ENCODE measurements around the gene RBM28. TPM values are rescaled to one million over a fixed set of nuclear protein-coding genes. Genes with fewer than 3 reads are reported as not detected.

RBM28 gene
- total RNA-seq, 1 donor from 2014 or later = 40.2 TPM

DNA sequence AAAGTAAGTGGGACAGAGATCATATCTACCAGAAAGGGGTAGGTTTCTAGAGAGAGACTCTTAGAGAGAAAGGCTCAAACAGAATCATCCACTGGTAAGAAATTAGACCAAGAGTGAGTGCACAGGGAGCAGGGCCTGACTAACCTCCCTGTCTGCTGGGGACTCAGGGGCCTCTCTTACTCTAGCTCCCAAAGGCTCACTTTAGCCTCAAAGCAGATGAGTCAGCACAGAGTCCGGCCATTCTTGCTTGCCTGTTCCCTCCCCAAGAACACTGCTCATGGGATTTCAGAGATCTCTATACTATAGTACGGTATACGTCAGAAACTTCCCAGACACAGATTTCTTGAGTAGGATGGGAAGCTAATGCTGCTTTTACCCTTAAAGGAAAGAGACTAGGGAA, 32.7 kb downstream of the RBM28 start:
- TF ChIP-seq, protein P1, sequence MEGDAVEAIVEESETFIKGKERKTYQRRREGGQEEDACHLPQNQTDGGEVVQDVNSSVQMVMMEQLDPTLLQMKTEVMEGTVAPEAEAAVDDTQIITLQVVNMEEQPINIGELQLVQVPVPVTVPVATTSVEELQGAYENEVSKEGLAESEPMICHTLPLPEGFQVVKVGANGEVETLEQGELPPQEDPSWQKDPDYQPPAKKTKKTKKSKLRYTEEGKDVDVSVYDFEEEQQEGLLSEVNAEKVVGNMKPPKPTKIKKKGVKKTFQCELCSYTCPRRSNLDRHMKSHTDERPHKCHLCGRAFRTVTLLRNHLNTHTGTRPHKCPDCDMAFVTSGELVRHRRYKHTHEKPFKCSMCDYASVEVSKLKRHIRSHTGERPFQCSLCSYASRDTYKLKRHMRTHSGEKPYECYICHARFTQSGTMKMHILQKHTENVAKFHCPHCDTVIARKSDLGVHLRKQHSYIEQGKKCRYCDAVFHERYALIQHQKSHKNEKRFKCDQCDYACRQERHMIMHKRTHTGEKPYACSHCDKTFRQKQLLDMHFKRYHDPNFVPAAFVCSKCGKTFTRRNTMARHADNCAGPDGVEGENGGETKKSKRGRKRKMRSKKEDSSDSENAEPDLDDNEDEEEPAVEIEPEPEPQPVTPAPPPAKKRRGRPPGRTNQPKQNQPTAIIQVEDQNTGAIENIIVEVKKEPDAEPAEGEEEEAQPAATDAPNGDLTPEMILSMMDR (IDR thresholded peaks at IDR 0.05; ENCODE audit: insufficient read depth, low read depth, low read length) = no peak
- no peak for TF ChIP-seq EZH2 (IDR thresholded peaks at IDR 0.05; ENCODE audit: insufficient read depth, low read length)
- peaks cover 6% of the 10 kb centered on the region for H4K20me1 ChIP-seq (ENCODE audit: insufficient read depth, low read length)
- no peaks in the 10 kb centered on the region for H3K27me3 Mint-ChIP-seq (ENCODE audit: low read depth, unreplicated experiment)
- H2AFZ ChIP-seq (ENCODE audit: low read depth, low read length) = no peak overlapping the region
- no peak for DNase-seq (ENCODE audit: low read depth)
- H3K4me1 ChIP-seq (ENCODE audit: insufficient read depth, low read length) = no peaks in the 10 kb centered on the region
- peak overlapping the region; percentile 79 for H3K27ac Mint-ChIP-seq (ENCODE audit: unreplicated experiment)
- H3K36me3 Mint-ChIP-seq (ENCODE audit: low read depth, unreplicated experiment) = peaks cover 35% of the 10 kb centered on the region
- H3K9me3 Mint-ChIP-seq (ENCODE audit: unreplicated experiment) = no peaks in the 10 kb centered on the region
- FAIRE-seq = no peak
- peaks cover 52% of the 10 kb centered on the region for H3K36me3 ChIP-seq (ENCODE audit: insufficient read depth, low read length)
- H3K4me1 Mint-ChIP-seq (ENCODE audit: low read depth, unreplicated experiment) = peaks cover 18% of the 10 kb centered on the region
- no peaks in the 10 kb centered on the region for H3K27me3 ChIP-seq (ENCODE audit: insufficient read depth, low read length)
- H3K27ac ChIP-seq (ENCODE audit: low read depth, low read length) = no peak overlapping the region
- H3K79me2 ChIP-seq (ENCODE audit: insufficient read depth, low read length) = no peaks in the 10 kb centered on the region
- no peak overlapping the region for H3K9ac ChIP-seq (ENCODE audit: low read length)
- no peak overlapping the region for H3K4me2 ChIP-seq (ENCODE audit: low read length)
- no peak overlapping the region for H3K4me3 ChIP-seq (ENCODE audit: insufficient read depth, low read depth, low read length)
- H3K9me3 ChIP-seq (ENCODE audit: insufficient read depth, low read depth, low read length) = no peaks in the 10 kb centered on the region
- H3K4me3 Mint-ChIP-seq (ENCODE audit: unreplicated experiment) = no peak overlapping the region

DNA sequence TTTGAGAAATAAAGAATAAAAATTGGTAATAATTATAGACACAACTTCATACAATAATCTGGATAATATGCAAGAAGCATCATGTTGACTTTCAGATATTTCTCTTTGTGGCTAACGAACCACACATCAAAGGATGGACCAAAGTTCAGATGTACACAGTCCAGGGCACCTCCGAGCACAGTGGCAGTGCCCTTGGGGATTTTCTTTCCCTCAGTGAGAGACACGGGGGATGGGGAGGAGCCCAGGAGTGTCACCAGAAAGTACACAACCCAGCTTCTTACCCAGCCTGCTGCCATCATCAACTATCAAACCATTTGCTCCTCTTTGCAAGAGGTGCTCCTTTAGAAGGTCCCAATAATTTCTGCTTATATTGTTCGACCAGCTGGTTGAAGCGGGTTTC, 33.2 kb downstream of the RBM28 start:
- no peak overlapping the region for H3K4me3 ChIP-seq (ENCODE audit: insufficient read depth, low read depth, low read length)
- H3K4me1 Mint-ChIP-seq (ENCODE audit: low read depth, unreplicated experiment) = peaks cover 18% of the 10 kb centered on the region
- TF ChIP-seq, protein P1 (IDR thresholded peaks at IDR 0.05; ENCODE audit: insufficient read depth, low read depth, low read length) = no peak
- no peak for TF ChIP-seq EZH2 (IDR thresholded peaks at IDR 0.05; ENCODE audit: insufficient read depth, low read length)
- no peak overlapping the region for H3K4me3 Mint-ChIP-seq (ENCODE audit: unreplicated experiment)
- no peak overlapping the region for H3K4me2 ChIP-seq (ENCODE audit: low read length)
- no peak overlapping the region for H3K27ac ChIP-seq (ENCODE audit: low read depth, low read length)
- H3K4me1 ChIP-seq (ENCODE audit: insufficient read depth, low read length) = no peaks in the 10 kb centered on the region
- DNase-seq (ENCODE audit: low read depth) (no peak), FAIRE-seq (no peak)
- H3K9ac ChIP-seq (ENCODE audit: low read length) = no peak overlapping the region
- H3K79me2 ChIP-seq (ENCODE audit: insufficient read depth, low read length) = no peaks in the 10 kb centered on the region
- H3K36me3 ChIP-seq (ENCODE audit: insufficient read depth, low read length) = peaks cover 54% of the 10 kb centered on the region
- no peaks in the 10 kb centered on the region for H3K9me3 Mint-ChIP-seq (ENCODE audit: unreplicated experiment)
- H3K36me3 Mint-ChIP-seq (ENCODE audit: low read depth, unreplicated experiment) = peaks cover 34% of the 10 kb centered on the region
- no peaks in the 10 kb centered on the region for H3K27me3 ChIP-seq (ENCODE audit: insufficient read depth, low read length)
- peak overlapping the region; percentile 79 for H3K27ac Mint-ChIP-seq (ENCODE audit: unreplicated experiment)
- H3K27me3 Mint-ChIP-seq (ENCODE audit: low read depth, unreplicated experiment) = no peaks in the 10 kb centered on the region
- no peak overlapping the region for H2AFZ ChIP-seq (ENCODE audit: low read depth, low read length)
- H3K9me3 ChIP-seq (ENCODE audit: insufficient read depth, low read depth, low read length) = no peaks in the 10 kb centered on the region
- H4K20me1 ChIP-seq (ENCODE audit: insufficient read depth, low read length) = peaks cover 5% of the 10 kb centered on the region

DNA sequence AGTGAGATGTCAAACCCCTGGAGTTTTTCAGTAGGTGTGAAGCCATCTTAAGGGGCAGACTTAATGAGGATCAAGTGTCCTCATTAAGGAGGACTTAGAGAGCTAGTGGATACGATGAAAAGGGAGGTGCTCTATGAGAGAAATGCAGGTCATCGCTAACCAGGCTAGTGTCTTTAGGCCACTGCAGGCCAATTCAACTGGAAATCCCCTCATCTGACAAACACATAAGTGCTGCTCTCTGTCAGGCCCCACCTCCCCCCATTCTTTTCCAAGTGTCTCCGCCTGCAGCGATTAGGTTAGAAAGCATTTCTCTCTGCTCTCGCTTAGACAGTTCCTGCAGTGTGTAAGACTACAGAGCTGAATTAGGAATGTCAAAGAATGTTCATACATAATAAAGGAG, 33.7 kb downstream of the RBM28 start:
- Mint-ChIP-seq H3K4me1 (ENCODE audit: low read depth, unreplicated experiment) (peaks cover 18% of the 10 kb centered on the region), H3K27ac (ENCODE audit: unreplicated experiment) (no peak overlapping the region), H3K36me3 (ENCODE audit: low read depth, unreplicated experiment) (peaks cover 33% of the 10 kb centered on the region), H3K4me3 (ENCODE audit: unreplicated experiment) (no peak overlapping the region), H3K9me3 (ENCODE audit: unreplicated experiment) (no peaks in the 10 kb centered on the region), H3K27me3 (ENCODE audit: low read depth, unreplicated experiment) (no peaks in the 10 kb centered on the region)
- H3K4me1 ChIP-seq (ENCODE audit: insufficient read depth, low read length) = no peaks in the 10 kb centered on the region
- H3K9ac ChIP-seq (ENCODE audit: low read length) = no peak overlapping the region
- FAIRE-seq (no peak), DNase-seq (ENCODE audit: low read depth) (no peak)
- H3K27ac ChIP-seq (ENCODE audit: low read depth, low read length) = no peak overlapping the region
- H3K4me3 ChIP-seq (ENCODE audit: insufficient read depth, low read depth, low read length) = no peak overlapping the region
- peaks cover 53% of the 10 kb centered on the region for H3K36me3 ChIP-seq (ENCODE audit: insufficient read depth, low read length)
- no peak overlapping the region for H2AFZ ChIP-seq (ENCODE audit: low read depth, low read length)
- H4K20me1 ChIP-seq (ENCODE audit: insufficient read depth, low read length) = peaks cover 5% of the 10 kb centered on the region
- no peaks in the 10 kb centered on the region for H3K79me2 ChIP-seq (ENCODE audit: insufficient read depth, low read length)
- H3K9me3 ChIP-seq (ENCODE audit: insufficient read depth, low read depth, low read length) = no peaks in the 10 kb centered on the region
- no peaks in the 10 kb centered on the region for H3K27me3 ChIP-seq (ENCODE audit: insufficient read depth, low read length)
- no peak overlapping the region for H3K4me2 ChIP-seq (ENCODE audit: low read length)
- TF ChIP-seq, protein P1 (IDR thresholded peaks at IDR 0.05; ENCODE audit: insufficient read depth, low read depth, low read length) = no peak
- TF ChIP-seq EZH2 (IDR thresholded peaks at IDR 0.05; ENCODE audit: insufficient read depth, low read length) = no peak

All from astrocyte (in vitro differentiated cells and primary cell).